KG1 (cell line): ENCODE results near the gene DNHD1.

Source experiments
- DNase-seq: peaks from one replicate; lab custom pipeline; 2025; lab: John Stamatoyannopoulos, UW

DNHD1 gene

DNA sequence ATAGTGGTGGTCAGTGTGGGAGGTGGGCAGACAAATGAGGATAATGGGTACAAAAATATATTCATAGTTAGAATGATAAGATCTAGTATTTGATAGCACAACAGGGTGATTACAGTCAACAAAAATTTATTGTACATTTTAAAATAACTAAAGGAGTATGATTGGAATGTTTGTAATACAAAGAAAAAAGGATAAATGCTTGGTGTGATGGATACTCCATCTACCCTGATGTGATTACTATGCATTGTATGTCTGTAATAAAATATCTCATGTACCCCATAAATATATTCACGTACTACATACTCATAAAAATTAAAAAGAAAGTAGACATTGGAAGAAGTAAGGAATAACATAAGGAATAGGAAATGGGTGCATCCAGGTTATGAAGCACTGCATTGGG is 90.9 kb downstream of the DNHD1 start:
- DNase-seq, result no peak

GRCh38 chr11:6594142-6594768 is 97.2 kb downstream of the DNHD1 start:
- no peak for DNase-seq

- DNase-seq, result no peak
Measured at GRCh38 chr11:6596239-6596877, 99.3 kb downstream of the DNHD1 start.

- DNase-seq, result no peak
Measured at GRCh38 chr11:6598555-6598954, 101.5 kb downstream of the DNHD1 start.

DNA sequence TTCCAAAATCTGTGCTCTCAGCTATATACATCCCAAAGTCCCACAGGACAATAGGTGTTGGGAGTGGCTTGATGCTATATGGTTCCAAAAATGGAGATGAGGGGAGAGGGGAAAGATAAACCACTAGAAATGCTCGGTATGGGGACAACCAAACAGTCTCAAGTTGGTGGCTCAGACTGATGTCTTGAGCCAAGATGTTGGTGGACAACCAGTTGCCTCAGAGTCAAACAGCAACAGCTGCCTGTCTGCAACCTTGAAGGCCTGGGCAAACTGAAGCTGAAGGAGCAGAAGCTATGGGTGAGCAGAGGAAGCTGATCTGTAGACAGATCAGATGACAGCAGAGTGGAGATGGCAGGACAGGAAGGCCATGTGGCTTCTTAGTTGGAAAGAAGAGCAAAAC is 102.4 kb downstream of the DNHD1 start:
- no peak for DNase-seq

GRCh38 chr11:6599881-6600390 is 102.9 kb downstream of the DNHD1 start:
- no peak for DNase-seq

DNA sequence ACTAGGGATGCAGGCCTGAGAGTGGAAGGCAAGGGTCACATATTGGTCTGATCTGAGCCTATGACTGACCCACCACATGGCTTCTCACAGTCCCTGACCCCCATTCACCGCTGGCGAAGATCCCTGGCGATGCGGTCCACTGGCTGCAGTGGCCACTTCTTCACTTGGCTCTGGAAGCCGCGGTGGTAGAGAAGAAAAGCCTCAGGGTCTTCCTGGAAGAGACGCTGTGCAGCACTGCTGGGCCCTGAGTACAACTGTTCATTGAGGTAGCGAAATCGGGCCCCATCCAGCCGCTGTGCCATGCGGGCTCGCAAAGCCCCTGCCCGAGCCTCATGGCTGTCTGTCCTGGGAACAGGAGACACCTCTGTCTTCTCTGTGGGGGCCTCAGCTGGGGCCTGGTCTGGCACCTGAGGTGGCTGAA is 104.0 kb downstream of the DNHD1 start:
- no peak for DNase-seq

- DNase-seq, result no peak
Measured at GRCh38 chr11:6602096-6602940, 105.2 kb downstream of the DNHD1 start.

- DNase-seq, result peak; percentile 86
Measured at GRCh38 chr11:6603287-6604080, 106.4 kb downstream of the DNHD1 start, which contains the start of the genes ILK and RRP8. Gene ILK (plus strand): TSS chr11:6603774. CDS start chr11:6604272, 498 bp downstream. Gene RRP8 (minus strand): TSS chr11:6603616. CDS start chr11:6603502, 114 bp downstream.

DNA sequence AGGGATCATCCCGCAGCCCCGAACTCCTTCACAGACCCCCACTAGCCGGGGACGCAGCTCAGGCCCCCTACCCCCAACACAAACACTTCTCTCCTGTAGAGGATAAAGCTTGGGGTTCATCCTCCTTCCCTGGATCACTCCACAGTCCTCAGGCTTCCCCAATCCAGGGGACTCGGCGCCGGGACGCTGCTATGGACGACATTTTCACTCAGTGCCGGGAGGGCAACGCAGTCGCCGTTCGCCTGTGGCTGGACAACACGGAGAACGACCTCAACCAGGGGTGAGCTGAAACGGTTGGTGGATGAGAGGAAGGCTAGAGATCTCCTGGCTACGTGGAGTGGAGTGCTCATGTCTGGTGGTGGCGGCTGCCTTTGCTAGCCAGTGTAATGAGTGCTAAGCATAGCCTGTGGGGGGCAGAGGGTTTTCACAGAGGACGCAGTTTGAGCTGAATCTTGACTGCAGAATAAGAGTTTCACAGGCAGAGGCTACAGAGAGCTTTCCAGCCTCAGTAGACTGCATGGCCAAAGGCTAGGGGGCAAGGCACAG is 107.1 kb downstream of the DNHD1 start:
- DNase-seq, result no peak

- no peak for DNase-seq
Measured at GRCh38 chr11:6604790-6605189, 107.7 kb downstream of the DNHD1 start.

- DNase-seq, result no peak
Measured at GRCh38 chr11:6606471-6607189, 109.5 kb downstream of the DNHD1 start.

DNA sequence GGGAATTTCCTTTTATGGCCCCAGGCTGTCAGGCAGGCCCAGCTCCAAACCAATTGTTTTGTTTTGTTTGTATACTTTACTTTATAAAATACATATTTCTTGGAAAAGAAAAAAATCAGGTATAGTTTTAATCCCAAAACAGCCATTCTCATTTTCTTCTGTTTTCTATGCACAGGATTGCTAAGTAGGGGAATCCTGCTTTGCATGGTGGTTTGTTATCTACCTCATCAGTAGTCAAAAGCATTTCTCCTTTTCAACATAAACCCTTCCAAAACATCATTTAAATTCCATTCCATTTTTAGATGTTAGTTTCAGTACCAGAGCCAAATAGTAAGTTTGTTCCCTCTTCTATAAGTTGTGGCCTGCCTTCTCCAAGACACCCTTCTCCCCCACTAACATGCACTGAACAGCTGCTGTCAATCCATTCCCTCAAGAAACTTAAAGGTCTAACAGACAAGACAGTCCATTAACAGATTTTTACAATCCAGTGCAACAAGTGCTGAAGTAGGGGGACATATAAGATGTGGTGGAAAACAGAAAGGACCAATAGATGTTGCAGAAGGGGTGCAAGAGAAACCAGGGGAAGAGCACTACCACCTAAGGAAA is 110.2 kb downstream of the DNHD1 start:
- no peak for DNase-seq

- DNase-seq, result no peak
Measured at GRCh38 chr11:6608011-6608410, 110.9 kb downstream of the DNHD1 start.

DNA sequence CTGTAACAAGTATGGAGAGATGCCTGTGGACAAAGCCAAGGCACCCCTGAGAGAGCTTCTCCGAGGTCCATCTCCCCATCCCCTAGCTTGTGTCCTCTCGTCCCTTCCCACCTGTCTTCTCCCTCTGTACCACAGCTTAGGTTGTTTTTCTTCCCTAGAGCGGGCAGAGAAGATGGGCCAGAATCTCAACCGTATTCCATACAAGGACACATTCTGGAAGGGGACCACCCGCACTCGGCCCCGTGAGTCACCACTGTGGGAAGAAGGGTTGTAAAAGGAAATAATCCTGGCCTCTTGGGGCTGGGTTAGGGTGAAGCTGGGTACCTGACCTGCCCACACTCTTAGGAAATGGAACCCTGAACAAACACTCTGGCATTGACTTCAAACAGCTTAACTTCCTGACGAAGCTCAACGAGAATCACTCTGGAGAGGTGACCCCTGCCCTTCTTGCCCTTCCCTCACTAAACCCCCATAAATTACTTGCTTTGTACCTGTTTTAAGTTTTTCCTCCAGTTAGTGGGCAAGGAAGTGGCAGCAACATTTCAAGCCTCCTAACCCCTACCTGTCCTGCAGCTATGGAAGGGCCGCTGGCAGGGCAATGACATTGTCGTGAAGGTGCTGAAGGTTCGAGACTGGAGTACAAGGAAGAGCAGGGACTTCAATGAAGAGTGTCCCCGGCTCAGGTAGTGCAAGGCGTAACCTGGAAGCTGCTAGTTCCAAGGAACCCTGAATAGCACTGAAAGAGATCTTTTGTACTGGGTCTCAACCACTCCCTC is 111.8 kb downstream of the DNHD1 start:
- DNase-seq, result no peak

DNA sequence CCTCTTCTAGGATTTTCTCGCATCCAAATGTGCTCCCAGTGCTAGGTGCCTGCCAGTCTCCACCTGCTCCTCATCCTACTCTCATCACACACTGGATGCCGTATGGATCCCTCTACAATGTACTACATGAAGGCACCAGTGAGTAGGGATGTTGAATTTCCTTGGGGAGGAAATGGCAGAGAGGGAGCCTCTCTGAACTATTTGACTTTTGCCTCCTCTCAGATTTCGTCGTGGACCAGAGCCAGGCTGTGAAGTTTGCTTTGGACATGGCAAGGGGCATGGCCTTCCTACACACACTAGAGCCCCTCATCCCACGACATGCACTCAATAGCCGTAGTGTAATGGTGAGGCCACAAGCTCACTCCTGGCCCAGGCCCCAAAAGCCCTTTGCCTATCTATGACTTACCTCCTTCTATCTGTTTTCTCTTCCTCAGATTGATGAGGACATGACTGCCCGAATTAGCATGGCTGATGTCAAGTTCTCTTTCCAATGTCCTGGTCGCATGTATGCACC is 112.5 kb downstream of the DNHD1 start:
- no peak for DNase-seq

- DNase-seq, result no peak
Measured at GRCh38 chr11:6610591-6610990, 113.5 kb downstream of the DNHD1 start.

DNA sequence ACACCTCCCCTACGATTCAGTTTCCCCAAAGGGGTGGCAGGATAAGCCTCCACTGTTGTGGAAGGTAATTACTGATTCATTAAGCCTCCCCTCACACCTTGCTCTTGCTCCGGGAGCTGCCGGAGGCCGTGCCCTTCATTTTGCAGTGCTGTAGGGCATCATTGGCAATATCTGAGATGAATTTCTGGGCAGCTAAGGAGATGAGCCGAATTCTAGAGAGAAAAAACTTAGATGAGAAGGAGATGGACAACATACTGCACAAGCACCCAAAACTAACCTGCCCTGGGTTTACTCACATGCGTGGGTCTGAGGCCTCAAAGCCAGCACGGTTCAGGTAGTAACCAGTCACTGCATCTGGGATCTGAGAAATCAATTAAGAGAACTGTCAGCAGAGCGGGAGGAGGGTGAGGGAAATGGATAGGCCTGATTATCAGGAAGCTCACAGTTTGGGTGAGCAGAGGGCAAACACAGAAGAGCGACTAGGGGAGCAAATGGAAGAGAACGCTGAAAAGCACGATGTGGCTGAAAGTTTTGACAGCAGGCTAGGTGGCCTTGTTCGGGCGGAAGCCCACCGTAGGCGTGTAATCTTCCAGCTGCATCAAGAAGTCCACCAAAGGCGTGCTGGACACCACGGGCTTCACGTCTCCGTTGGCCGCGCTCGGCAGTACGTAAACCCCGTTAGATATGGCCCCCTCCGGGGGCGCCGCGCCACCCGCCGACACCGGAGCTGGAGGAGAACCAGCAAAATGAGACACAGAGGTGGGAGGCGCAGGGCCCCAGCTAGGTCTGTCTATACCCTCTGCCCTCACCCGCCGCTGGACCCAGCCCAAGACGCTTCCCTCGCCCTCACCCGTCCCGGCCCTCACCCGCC is 114.2 kb downstream of the DNHD1 start:
- no peak for DNase-seq

DNA sequence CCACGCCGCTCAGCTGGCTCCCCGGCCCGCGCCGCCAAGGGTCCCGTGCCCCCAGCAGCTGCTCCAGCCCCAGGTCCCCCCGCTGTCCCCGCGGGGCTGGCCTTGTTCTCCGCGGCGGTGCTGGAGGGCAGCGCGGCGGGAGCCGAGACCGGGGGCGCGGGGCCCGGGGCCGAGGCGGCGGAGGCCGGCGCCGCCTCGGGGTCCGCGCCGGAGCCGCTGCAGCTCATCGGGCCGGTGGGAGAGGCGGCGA is 114.8 kb downstream of the DNHD1 start:
- DNase-seq, result no peak
